HEK293 (cell line): ENCODE results near the gene LTO1.

Experiments used
- CTCF ChIA-PET: fragments of 350-600 bp; formaldehyde crosslinking; extraction: SDS; loops from one replicate; lab custom pipeline; 2021; ENCODE audit warnings: antibody characterized with exemption; lab: Yijun Ruan, JAX
- POLR2A ChIA-PET: fragments of 300-600 bp; formaldehyde crosslinking; extraction: SDS; loops from one replicate; lab custom pipeline; 2020; ENCODE audit warnings: antibody characterized with exemption, inconsistent platforms; lab: Yijun Ruan, JAX
- H3K27ac ChIP-seq: fragments of 200-500 bp; sonication (Bioruptor generic); 2 replicates; pipeline ENCODE4 v1.5.1; 2014; ENCODE audit warnings: low read depth, low read length, control low read depth, inconsistent platforms; ENCODE audit errors: extremely low read depth
- H3K36me3 ChIP-seq, 2 experiments: fragments of 200-500 bp in 1 of 2; sonication (Bioruptor generic) in 1 of 2; 1 replicate in 1 of 2; 2 replicates in 1 of 2; pipeline ENCODE4 v1.5.1; 2014 to 2017; ENCODE audit warnings: inconsistent platforms in 2 of 2, low read length in 2 of 2; ENCODE audit not compliant: control insufficient read depth in 2 of 2, insufficient read depth in 1 of 2
- H3K4me1 ChIP-seq: fragments of 200-500 bp; sonication (Bioruptor generic); 2 replicates; pipeline ENCODE4 v1.5.1; 2014; ENCODE audit warnings: mild to moderate bottlenecking, low read length, inconsistent platforms; ENCODE audit not compliant: control insufficient read depth, insufficient read depth
- H3K4me3 ChIP-seq: 2 replicates; pipeline ENCODE4 v1.5.1; 2011; ENCODE audit warnings: low read depth, mild to moderate bottlenecking, control low read depth, low read length, moderate library complexity
- H3K9me3 ChIP-seq: fragments of 200-500 bp; sonication (Bioruptor generic); 2 replicates; pipeline ENCODE4 v1.5.1; 2014; ENCODE audit warnings: low read depth, low read length, inconsistent platforms; ENCODE audit not compliant: control insufficient read depth, insufficient read depth
- KLF7 ChIP-seq: fragments of 450-650 bp; formaldehyde crosslinking; IDR thresholded peaks from 2 replicates; pipeline ENCODE4 v1.5.1; 2016; ENCODE audit warnings: missing biosample characterization, missing genetic modification characterization, borderline replicate concordance
- OVOL3 ChIP-seq: fragments of 450-650 bp; formaldehyde crosslinking; IDR thresholded peaks from 2 replicates; pipeline ENCODE4 v1.5.1; 2016; ENCODE audit warnings: missing biosample characterization, missing genetic modification characterization
- ZNF155 ChIP-seq: fragments of 450-650 bp; formaldehyde crosslinking; IDR thresholded peaks from 2 replicates; pipeline ENCODE4 v1.5.1; 2016; ENCODE audit warnings: missing biosample characterization, missing genetic modification characterization
- ZNF157 ChIP-seq: fragments of 450-650 bp; formaldehyde crosslinking; IDR thresholded peaks from 2 replicates; pipeline ENCODE4 v1.5.1; 2016; ENCODE audit warnings: missing biosample characterization, missing genetic modification characterization
- ZNF16 ChIP-seq: fragments of 450-650 bp; formaldehyde crosslinking; IDR thresholded peaks from 2 replicates; pipeline ENCODE4 v1.5.1; 2016; ENCODE audit warnings: low read depth, missing biosample characterization, missing genetic modification characterization
- ZNF174 ChIP-seq: fragments of 450-650 bp; formaldehyde crosslinking; IDR thresholded peaks from 2 replicates; pipeline ENCODE4 v1.5.0; 2017; ENCODE audit warnings: missing biosample characterization, mild to moderate bottlenecking, missing genetic modification characterization
- ZNF184 ChIP-seq: fragments of 450-650 bp; IDR thresholded peaks from 2 replicates; pipeline ENCODE4 v1.5.1; 2018; ENCODE audit warnings: missing biosample characterization, mild to moderate bottlenecking, missing genetic modification characterization
- ZNF239 ChIP-seq: fragments of 450-650 bp; formaldehyde crosslinking; IDR thresholded peaks from 2 replicates; pipeline ENCODE4 v1.5.1; 2016; ENCODE audit warnings: missing biosample characterization, missing genetic modification characterization
- ZNF292 ChIP-seq: fragments of 450-650 bp; formaldehyde crosslinking; IDR thresholded peaks from 2 replicates; pipeline ENCODE4 v1.5.1; 2016; ENCODE audit warnings: low read depth, missing biosample characterization, missing genetic modification characterization, borderline replicate concordance
- ZNF366 ChIP-seq: fragments of 450-650 bp; formaldehyde crosslinking; conservative IDR thresholded peaks from 2 replicates; pipeline ENCODE4 v1.5.1; 2016; ENCODE audit warnings: missing biosample characterization, missing genetic modification characterization
- ZNF510 ChIP-seq: fragments of 450-650 bp; formaldehyde crosslinking; IDR thresholded peaks from 2 replicates; pipeline ENCODE4 v1.5.1; 2018; ENCODE audit warnings: mild to moderate bottlenecking, missing genetic modification characterization, missing biosample characterization; ENCODE audit not compliant: insufficient replicate concordance
- ZNF518A ChIP-seq: fragments of 450-650 bp; formaldehyde crosslinking; conservative IDR thresholded peaks from 2 replicates; pipeline ENCODE4 v1.5.1; 2016; ENCODE audit warnings: low read depth, missing biosample characterization, missing genetic modification characterization
- ZNF621 ChIP-seq: fragments of 450-650 bp; formaldehyde crosslinking; IDR thresholded peaks from 2 replicates; pipeline ENCODE4 v1.5.1; 2017; ENCODE audit warnings: missing biosample characterization, missing genetic modification characterization
- ZNF626 ChIP-seq: fragments of 450-650 bp; sonication (Bioruptor Pico); formaldehyde crosslinking; IDR thresholded peaks from 2 replicates; pipeline ENCODE4 v1.5.1; 2018; ENCODE audit warnings: missing biosample characterization, missing genetic modification characterization, inconsistent platforms
- ZNF776 ChIP-seq: fragments of 450-650 bp; formaldehyde crosslinking; IDR thresholded peaks from 2 replicates; pipeline ENCODE4 v1.5.0; 2017; ENCODE audit warnings: missing biosample characterization, missing genetic modification characterization, borderline replicate concordance
- TF ChIP-seq, protein P1 (sequence below): fragments of 450-650 bp; formaldehyde crosslinking; IDR thresholded peaks from 2 replicates; pipeline ENCODE4 v1.5.1; 2016; ENCODE audit warnings: missing biosample characterization, missing genetic modification characterization
- TF ChIP-seq, protein P2 (sequence below): fragments of 450-650 bp; formaldehyde crosslinking; IDR thresholded peaks from 2 replicates; pipeline ENCODE4 v1.5.1; 2016; ENCODE audit warnings: missing biosample characterization, missing genetic modification characterization
- TF ChIP-seq, protein P3 (sequence below): fragments of 450-650 bp; formaldehyde crosslinking; IDR thresholded peaks from 2 replicates; pipeline ENCODE4 v1.5.1; 2016; ENCODE audit warnings: missing biosample characterization, missing genetic modification characterization

LTO1 gene

DNA sequence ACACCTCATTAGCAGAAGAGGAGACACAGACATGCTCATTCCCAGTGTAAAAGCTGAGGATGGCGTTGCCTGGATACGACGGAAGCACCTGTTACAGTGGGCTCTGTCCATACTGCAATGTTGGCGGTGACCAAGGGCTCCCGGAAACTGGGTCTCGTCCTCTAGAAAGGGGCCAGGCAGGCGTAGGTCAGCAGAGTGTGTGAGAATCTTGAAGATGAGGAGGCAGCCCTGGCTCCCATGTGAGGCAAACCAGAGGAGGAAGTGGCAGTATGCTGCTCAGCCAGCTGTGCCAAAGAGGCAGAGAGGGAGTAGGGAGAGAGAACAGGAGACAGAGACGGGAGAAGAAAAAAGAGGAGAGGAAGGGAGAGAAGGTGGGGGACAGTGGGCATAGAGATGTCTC, 10.3 kb downstream of the LTO1 start:
- Histone ChIP-seq H3K9me3 (no peaks in the 10 kb centered on the region), H3K27ac (no peak overlapping the region), H3K36me3 (peaks cover 0 to 68% of the 10 kb centered on the region in 2 experiments; a peak in 1 of 3 replicates), H3K4me1 (no peaks in the 10 kb centered on the region), H3K4me3 (no peak overlapping the region)
- POLR2A ChIA-PET, result no interaction called here
- CTCF ChIA-PET, result interaction anchor here (0.7 to 1.1 kb wide), 2 partner anchors 9 to 563 kb away, joined by 4 to 6 read pairs; no protein-coding TSS in a partner anchor
- TF ChIP-seq, protein P1, sequence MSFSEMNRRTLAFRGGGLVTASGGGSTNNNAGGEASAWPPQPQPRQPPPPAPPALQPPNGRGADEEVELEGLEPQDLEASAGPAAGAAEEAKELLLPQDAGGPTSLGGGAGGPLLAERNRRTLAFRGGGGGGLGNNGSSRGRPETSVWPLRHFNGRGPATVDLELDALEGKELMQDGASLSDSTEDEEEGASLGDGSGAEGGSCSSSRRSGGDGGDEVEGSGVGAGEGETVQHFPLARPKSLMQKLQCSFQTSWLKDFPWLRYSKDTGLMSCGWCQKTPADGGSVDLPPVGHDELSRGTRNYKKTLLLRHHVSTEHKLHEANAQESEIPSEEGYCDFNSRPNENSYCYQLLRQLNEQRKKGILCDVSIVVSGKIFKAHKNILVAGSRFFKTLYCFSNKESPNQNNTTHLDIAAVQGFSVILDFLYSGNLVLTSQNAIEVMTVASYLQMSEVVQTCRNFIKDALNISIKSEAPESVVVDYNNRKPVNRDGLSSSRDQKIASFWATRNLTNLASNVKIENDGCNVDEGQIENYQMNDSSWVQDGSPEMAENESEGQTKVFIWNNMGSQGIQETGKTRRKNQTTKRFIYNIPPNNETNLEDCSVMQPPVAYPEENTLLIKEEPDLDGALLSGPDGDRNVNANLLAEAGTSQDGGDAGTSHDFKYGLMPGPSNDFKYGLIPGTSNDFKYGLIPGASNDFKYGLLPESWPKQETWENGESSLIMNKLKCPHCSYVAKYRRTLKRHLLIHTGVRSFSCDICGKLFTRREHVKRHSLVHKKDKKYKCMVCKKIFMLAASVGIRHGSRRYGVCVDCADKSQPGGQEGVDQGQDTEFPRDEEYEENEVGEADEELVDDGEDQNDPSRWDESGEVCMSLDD (tag by site-specific recombination), result no peak
- TF ChIP-seq ZNF626 (no peak), OVOL3 (tag by site-specific recombination) (no peak), ZNF157 (tag by site-specific recombination) (no peak)
- TF ChIP-seq, protein P2, sequence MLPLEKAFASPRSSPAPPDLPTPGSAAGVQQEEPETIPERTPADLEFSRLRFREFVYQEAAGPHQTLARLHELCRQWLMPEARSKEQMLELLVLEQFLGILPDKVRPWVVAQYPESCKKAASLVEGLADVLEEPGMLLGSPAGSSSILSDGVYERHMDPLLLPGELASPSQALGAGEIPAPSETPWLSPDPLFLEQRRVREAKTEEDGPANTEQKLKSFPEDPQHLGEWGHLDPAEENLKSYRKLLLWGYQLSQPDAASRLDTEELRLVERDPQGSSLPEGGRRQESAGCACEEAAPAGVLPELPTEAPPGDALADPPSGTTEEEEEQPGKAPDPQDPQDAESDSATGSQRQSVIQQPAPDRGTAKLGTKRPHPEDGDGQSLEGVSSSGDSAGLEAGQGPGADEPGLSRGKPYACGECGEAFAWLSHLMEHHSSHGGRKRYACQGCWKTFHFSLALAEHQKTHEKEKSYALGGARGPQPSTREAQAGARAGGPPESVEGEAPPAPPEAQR, result no peak

GRCh38 chr11:69664103-69664775, 10.9 kb downstream of the LTO1 start:
- H3K9me3 ChIP-seq, result no peaks in the 10 kb centered on the region
- H3K4me1 ChIP-seq, result no peaks in the 10 kb centered on the region
- TF ChIP-seq ZNF366 (no peak), ZNF510 (tag by site-specific recombination) (no peak), ZNF155 (no peak)
- H3K36me3 ChIP-seq, result peaks cover 0 to 62% of the 10 kb centered on the region in 2 experiments; a peak in 1 of 3 replicates
- H3K4me3 ChIP-seq, result no peak overlapping the region
- no peak overlapping the region for H3K27ac ChIP-seq
- ChIA-PET CTCF (interaction anchor here (0.7 kb wide), 1 partner anchor 10 kb away, joined by 4 read pairs; no protein-coding TSS in a partner anchor), POLR2A (no interaction called here)

DNA sequence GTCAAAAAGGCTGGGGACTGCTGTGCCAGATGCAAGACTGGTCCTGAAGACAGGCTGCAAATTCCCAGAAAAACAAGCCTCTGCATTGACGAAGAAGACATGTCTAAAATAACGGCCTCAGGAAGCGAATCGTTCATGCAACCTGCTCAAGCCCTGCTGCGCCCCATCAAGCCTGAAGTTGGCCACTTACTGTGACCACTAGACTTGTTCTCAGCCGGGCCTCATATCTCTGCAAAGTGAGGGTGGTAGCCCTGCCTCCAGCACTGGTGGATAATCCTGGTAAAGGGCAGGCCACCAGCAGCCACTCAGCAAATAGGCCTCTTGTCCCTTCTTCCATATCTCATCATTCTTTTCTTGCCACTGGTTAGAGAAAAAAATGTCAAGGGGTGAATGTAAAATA, 11.8 kb downstream of the LTO1 start:
- POLR2A ChIA-PET, result no interaction called here

GRCh38 chr11:69662806-69663205, 12.3 kb downstream of the LTO1 start:
- Histone ChIP-seq H3K9me3 (no peaks in the 10 kb centered on the region), H3K27ac (no peak overlapping the region), H3K4me1 (no peaks in the 10 kb centered on the region), H3K36me3 (peaks cover 0 to 51% of the 10 kb centered on the region in 2 experiments; a peak in 1 of 3 replicates), H3K4me3 (no peak overlapping the region)
- POLR2A ChIA-PET, result no interaction called here
- CTCF ChIA-PET, result interaction anchor here (2.1 kb wide), 1 partner anchor 12 kb away, joined by 8 read pairs; the partner anchor contains the start of gene LTO1
- no peak for TF ChIP-seq ZNF184
- no peak for TF ChIP-seq ZNF174
- TF ChIP-seq, protein P3, sequence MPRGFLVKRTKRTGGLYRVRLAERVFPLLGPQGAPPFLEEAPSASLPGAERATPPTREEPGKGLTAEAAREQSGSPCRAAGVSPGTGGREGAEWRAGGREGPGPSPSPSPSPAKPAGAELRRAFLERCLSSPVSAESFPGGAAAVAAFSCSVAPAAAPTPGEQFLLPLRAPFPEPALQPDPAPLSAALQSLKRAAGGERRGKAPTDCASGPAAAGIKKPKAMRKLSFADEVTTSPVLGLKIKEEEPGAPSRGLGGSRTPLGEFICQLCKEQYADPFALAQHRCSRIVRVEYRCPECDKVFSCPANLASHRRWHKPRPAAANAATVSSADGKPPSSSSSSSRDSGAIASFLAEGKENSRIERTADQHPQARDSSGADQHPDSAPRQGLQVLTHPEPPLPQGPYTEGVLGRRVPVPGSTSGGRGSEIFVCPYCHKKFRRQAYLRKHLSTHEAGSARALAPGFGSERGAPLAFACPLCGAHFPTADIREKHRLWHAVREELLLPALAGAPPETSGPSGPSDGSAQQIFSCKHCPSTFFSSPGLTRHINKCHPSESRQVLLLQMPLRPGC (tag by site-specific recombination), result no peak
- no peak for TF ChIP-seq ZNF292 (tag by site-specific recombination)
- no peak for TF ChIP-seq ZNF518A (tag by site-specific recombination)
- TF ChIP-seq ZNF239 (tag by site-specific recombination), result no peak
- TF ChIP-seq ZNF776, result no peak

More for the DNA sequence above, 11.8 kb downstream of the LTO1 start:
- TF ChIP-seq KLF7, result no peak
- no peak for TF ChIP-seq ZNF621 (tag by site-specific recombination)
- TF ChIP-seq ZNF16 (tag by site-specific recombination), result no peak
- no peak for TF ChIP-seq ZNF626
- Histone ChIP-seq H3K36me3 (peaks cover 0 to 56% of the 10 kb centered on the region in 2 experiments; a peak in 1 of 3 replicates), H3K4me3 (no peak overlapping the region), H3K9me3 (no peaks in the 10 kb centered on the region), H3K27ac (no peak overlapping the region), H3K4me1 (no peaks in the 10 kb centered on the region)
- CTCF ChIA-PET, result no interaction called here
